HepG2 (cell line): ENCODE measurements around the gene HK3.

Experiments
- BHLHE40 ChIP-seq: IDR thresholded peaks from 2 replicates; pipeline ENCODE4 v1.6.1; 2011; ENCODE audit warnings: low read length, improper control_type of control experiment
- EP300 ChIP-seq, 3 experiments: sonication (generic) in 1 of 3; formaldehyde crosslinking in 1 of 3; IDR thresholded peaks; 2 replicates each; pipeline versions ENCODE4 v1.5.1 to v1.6.1; 2011 to 2020; ENCODE audit warnings: low read depth in 2 of 3, low read length in 2 of 3, borderline replicate concordance in 1 of 3, improper control_type of control experiment in 1 of 3, mild to moderate bottlenecking in 1 of 3, missing genetic modification reagents in 1 of 3, moderate library complexity in 1 of 3
- ETV5 ChIP-seq: IDR thresholded peaks from 2 replicates; pipeline ENCODE4 v1.6.1; 2018; ENCODE audit warnings: missing biosample characterization, missing genetic modification reagents, inconsistent platforms, borderline replicate concordance
- SCMH1 ChIP-seq: sonication (generic); formaldehyde crosslinking; IDR thresholded peaks from 2 replicates; pipeline ENCODE4 v1.9.0; 2021; ENCODE audit warnings: missing genetic modification reagents, mild to moderate bottlenecking, borderline replicate concordance
- SRY ChIP-seq: sonication (generic); formaldehyde crosslinking; IDR thresholded peaks from 2 replicates; pipeline ENCODE4 v1.8.0; 2022; ENCODE audit warnings: mild to moderate bottlenecking, missing genetic modification reagents
- ZFP37 ChIP-seq: sonication (generic); formaldehyde crosslinking; IDR thresholded peaks from 2 replicates; pipeline ENCODE4 v1.4.0; 2020; ENCODE audit warnings: missing genetic modification reagents, borderline replicate concordance
- ZNF672 ChIP-seq: sonication (generic); formaldehyde crosslinking; IDR thresholded peaks from 2 replicates; pipeline ENCODE4 v1.8.1; 2022; ENCODE audit warnings: missing genetic modification reagents
- ZNF83 ChIP-seq: sonication (generic); formaldehyde crosslinking; IDR thresholded peaks from 2 replicates; pipeline ENCODE4 v1.4.0; 2020; ENCODE audit warnings: missing genetic modification reagents, mild to moderate bottlenecking, borderline replicate concordance
- ZNF841 ChIP-seq: sonication (generic); formaldehyde crosslinking; IDR thresholded peaks from 2 replicates; pipeline ENCODE4 v1.8.1; 2023; ENCODE audit warnings: missing genetic modification reagents, borderline replicate concordance
- TF ChIP-seq, protein P1 (sequence below): sonication (generic); formaldehyde crosslinking; IDR thresholded peaks from 2 replicates; pipeline ENCODE4 v1.5.0; 2020; ENCODE audit warnings: mild to moderate bottlenecking, missing genetic modification reagents, moderate library complexity
- TF ChIP-seq, protein P2 (sequence below): sonication (generic); formaldehyde crosslinking; conservative IDR thresholded peaks from 2 replicates; pipeline ENCODE4 v1.8.1; 2023; ENCODE audit warnings: missing genetic modification reagents
- TF ChIP-seq, protein P3 (sequence below): sonication (generic); formaldehyde crosslinking; IDR thresholded peaks from 2 replicates; pipeline ENCODE4 v1.8.1; 2023; ENCODE audit warnings: mild to moderate bottlenecking, missing genetic modification reagents

DNA sequence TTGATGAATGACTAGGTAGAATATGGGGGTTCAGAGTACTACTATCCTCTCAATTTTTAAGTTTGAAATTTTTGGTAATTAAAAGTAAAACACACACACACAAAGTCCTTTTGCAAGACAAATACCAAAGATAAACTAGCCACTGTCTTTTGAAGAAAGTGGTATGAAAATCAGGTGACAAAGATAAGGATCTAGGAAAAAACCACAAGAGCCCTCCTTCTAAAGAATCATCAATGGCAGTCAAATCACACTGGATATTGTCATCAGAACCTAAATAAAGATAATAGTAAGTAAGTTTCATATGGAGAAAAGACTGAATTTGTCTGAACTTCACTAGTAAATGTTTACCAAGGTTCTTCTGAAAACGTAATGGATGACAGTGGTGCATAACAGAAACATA, 30.5 kb upstream of the HK3 start:
- TF ChIP-seq ETV5 (no peak), BHLHE40 (no peak), ZNF83 (CRISPR knock-in tag) (no peak), ZNF841 (CRISPR knock-in tag) (no peak), ZFP37 (no peak), EP300 (IDR thresholded peaks at IDR 0.05; ENCODE audit: low read depth in 2 of 2, low read length in 2 of 2) (no peak), EP300 (CRISPR knock-in tag; IDR thresholded peaks at IDR 0.05; ENCODE audit: borderline replicate concordance) (no peak), ZNF672 (CRISPR knock-in tag) (no peak), SCMH1 (CRISPR knock-in tag) (no peak), SRY (CRISPR knock-in tag) (no peak)
- TF ChIP-seq, protein P1, sequence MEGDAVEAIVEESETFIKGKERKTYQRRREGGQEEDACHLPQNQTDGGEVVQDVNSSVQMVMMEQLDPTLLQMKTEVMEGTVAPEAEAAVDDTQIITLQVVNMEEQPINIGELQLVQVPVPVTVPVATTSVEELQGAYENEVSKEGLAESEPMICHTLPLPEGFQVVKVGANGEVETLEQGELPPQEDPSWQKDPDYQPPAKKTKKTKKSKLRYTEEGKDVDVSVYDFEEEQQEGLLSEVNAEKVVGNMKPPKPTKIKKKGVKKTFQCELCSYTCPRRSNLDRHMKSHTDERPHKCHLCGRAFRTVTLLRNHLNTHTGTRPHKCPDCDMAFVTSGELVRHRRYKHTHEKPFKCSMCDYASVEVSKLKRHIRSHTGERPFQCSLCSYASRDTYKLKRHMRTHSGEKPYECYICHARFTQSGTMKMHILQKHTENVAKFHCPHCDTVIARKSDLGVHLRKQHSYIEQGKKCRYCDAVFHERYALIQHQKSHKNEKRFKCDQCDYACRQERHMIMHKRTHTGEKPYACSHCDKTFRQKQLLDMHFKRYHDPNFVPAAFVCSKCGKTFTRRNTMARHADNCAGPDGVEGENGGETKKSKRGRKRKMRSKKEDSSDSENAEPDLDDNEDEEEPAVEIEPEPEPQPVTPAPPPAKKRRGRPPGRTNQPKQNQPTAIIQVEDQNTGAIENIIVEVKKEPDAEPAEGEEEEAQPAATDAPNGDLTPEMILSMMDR (CRISPR knock-in tag), result no peak
- TF ChIP-seq, protein P2, sequence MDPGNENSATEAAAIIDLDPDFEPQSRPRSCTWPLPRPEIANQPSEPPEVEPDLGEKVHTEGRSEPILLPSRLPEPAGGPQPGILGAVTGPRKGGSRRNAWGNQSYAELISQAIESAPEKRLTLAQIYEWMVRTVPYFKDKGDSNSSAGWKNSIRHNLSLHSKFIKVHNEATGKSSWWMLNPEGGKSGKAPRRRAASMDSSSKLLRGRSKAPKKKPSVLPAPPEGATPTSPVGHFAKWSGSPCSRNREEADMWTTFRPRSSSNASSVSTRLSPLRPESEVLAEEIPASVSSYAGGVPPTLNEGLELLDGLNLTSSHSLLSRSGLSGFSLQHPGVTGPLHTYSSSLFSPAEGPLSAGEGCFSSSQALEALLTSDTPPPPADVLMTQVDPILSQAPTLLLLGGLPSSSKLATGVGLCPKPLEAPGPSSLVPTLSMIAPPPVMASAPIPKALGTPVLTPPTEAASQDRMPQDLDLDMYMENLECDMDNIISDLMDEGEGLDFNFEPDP (CRISPR knock-in tag), result no peak
- TF ChIP-seq, protein P3, sequence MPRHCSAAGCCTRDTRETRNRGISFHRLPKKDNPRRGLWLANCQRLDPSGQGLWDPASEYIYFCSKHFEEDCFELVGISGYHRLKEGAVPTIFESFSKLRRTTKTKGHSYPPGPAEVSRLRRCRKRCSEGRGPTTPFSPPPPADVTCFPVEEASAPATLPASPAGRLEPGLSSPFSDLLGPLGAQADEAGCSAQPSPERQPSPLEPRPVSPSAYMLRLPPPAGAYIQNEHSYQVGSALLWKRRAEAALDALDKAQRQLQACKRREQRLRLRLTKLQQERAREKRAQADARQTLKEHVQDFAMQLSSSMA (CRISPR knock-in tag), result no peak
